IPS-18a (cell line): ENCODE measurements around the gene TRAPPC2.
"Not testable (repeated sequence)": the region's sequence is repeated elsewhere in the genome, so short reads cannot be mapped to it uniquely, and the experiment has no call there.

Experiments used
- H3K27ac ChIP-seq: one replicate; pipeline ENCODE4 v1.5.1; 2013; ENCODE audit warnings: low read length
- H3K27me3 ChIP-seq: one replicate; pipeline ENCODE4 v1.6.1; 2013; ENCODE audit warnings: mild to moderate bottlenecking, low read length; ENCODE audit not compliant: control insufficient read depth, insufficient read depth
- H3K36me3 ChIP-seq: one replicate; pipeline ENCODE4 v1.6.1; 2013; ENCODE audit warnings: low read depth, low read length; ENCODE audit not compliant: control insufficient read depth
- H3K4me1 ChIP-seq: one replicate; pipeline ENCODE4 v1.6.1; 2013; ENCODE audit warnings: low read depth, low read length; ENCODE audit not compliant: control insufficient read depth
- H3K4me3 ChIP-seq: one replicate; pipeline ENCODE4 v1.5.1; 2013; ENCODE audit warnings: low read length
- H3K9ac ChIP-seq: one replicate; pipeline ENCODE4 v1.6.1; 2013; ENCODE audit warnings: mild to moderate bottlenecking, low read length, moderate library complexity
- H3K9me3 ChIP-seq: one replicate; pipeline ENCODE4 v1.6.1; 2013; ENCODE audit warnings: low read depth, low read length; ENCODE audit not compliant: control insufficient read depth

The TRAPPC2 gene

GRCh38 chrX:13687203-13687602 is 47.2 kb downstream of the TRAPPC2 start:
- Histone ChIP-seq H3K4me3 (no peak overlapping the region), H3K4me1 (peaks cover 12% of the 10 kb centered on the region), H3K9me3 (no peaks in the 10 kb centered on the region), H3K9ac (no peak overlapping the region), H3K27me3 (peaks cover 15% of the 10 kb centered on the region), H3K36me3 (no peaks in the 10 kb centered on the region), H3K27ac (no peak overlapping the region)

GRCh38 chrX:13685126-13685763 is 49.2 kb downstream of the TRAPPC2 start:
- H3K27ac ChIP-seq: no peak overlapping the region
- peaks cover 3% of the 10 kb centered on the region for H3K4me1 ChIP-seq
- no peaks in the 10 kb centered on the region for H3K9me3 ChIP-seq
- H3K27me3 ChIP-seq: peaks cover 15% of the 10 kb centered on the region
- no peaks in the 10 kb centered on the region for H3K36me3 ChIP-seq
- H3K4me3 ChIP-seq: no peak overlapping the region
- H3K9ac ChIP-seq: no peak overlapping the region

GRCh38 chrX:13684361-13684760 is 50.1 kb downstream of the TRAPPC2 start:
- H3K27ac ChIP-seq: no peak overlapping the region
- peaks cover 3% of the 10 kb centered on the region for H3K4me1 ChIP-seq
- H3K27me3 ChIP-seq: peaks cover 15% of the 10 kb centered on the region
- H3K36me3 ChIP-seq: no peaks in the 10 kb centered on the region
- no peaks in the 10 kb centered on the region for H3K9me3 ChIP-seq
- H3K4me3 ChIP-seq: no peak overlapping the region
- H3K9ac ChIP-seq: no peak overlapping the region

GRCh38 chrX:13681595-13681994 is 52.8 kb downstream of the TRAPPC2 start:
- Histone ChIP-seq H3K27me3 (no peaks in the 10 kb centered on the region), H3K4me3 (no peak overlapping the region), H3K36me3 (no peaks in the 10 kb centered on the region), H3K9ac (no peak overlapping the region), H3K9me3 (no peaks in the 10 kb centered on the region), H3K4me1 (no peaks in the 10 kb centered on the region), H3K27ac (no peak overlapping the region)

GRCh38 chrX:13679700-13680099 is 54.7 kb downstream of the TRAPPC2 start:
- not testable (repeated sequence) for H3K4me1 ChIP-seq, H3K9me3 ChIP-seq, H3K4me3 ChIP-seq, H3K9ac ChIP-seq, H3K27ac ChIP-seq, H3K36me3 ChIP-seq, H3K27me3 ChIP-seq

- no peaks in the 10 kb centered on the region for H3K36me3 ChIP-seq
- no peaks in the 10 kb centered on the region for H3K9me3 ChIP-seq
- no peak overlapping the region for H3K27ac ChIP-seq
- H3K9ac ChIP-seq: no peak overlapping the region
- H3K4me1 ChIP-seq: no peaks in the 10 kb centered on the region
- no peaks in the 10 kb centered on the region for H3K27me3 ChIP-seq
- no peak overlapping the region for H3K4me3 ChIP-seq
Measured at GRCh38 chrX:13676885-13677284, 57.5 kb downstream of the TRAPPC2 start.

GRCh38 chrX:13673016-13673415 is 61.4 kb downstream of the TRAPPC2 start:
- no peak overlapping the region for H3K27ac ChIP-seq
- H3K4me3 ChIP-seq: no peak overlapping the region
- H3K36me3 ChIP-seq: no peaks in the 10 kb centered on the region
- H3K27me3 ChIP-seq: no peaks in the 10 kb centered on the region
- no peak overlapping the region for H3K9ac ChIP-seq
- no peaks in the 10 kb centered on the region for H3K4me1 ChIP-seq
- H3K9me3 ChIP-seq: no peaks in the 10 kb centered on the region

GRCh38 chrX:13670197-13670596 is 64.2 kb downstream of the TRAPPC2 start:
- Histone ChIP-seq H3K9ac (no peak overlapping the region), H3K27ac (no peak overlapping the region), H3K27me3 (no peaks in the 10 kb centered on the region), H3K4me3 (no peak overlapping the region), H3K4me1 (no peaks in the 10 kb centered on the region), H3K9me3 (no peaks in the 10 kb centered on the region), H3K36me3 (no peaks in the 10 kb centered on the region)

- H3K27me3 ChIP-seq, H3K9me3 ChIP-seq, H3K36me3 ChIP-seq, H3K4me3 ChIP-seq, H3K4me1 ChIP-seq, H3K9ac ChIP-seq, H3K27ac ChIP-seq: not testable (repeated sequence)
Measured at GRCh38 chrX:13669755-13670154, 64.7 kb downstream of the TRAPPC2 start.

GRCh38 chrX:13669246-13669737 is 65.1 kb downstream of the TRAPPC2 start:
- Histone ChIP-seq H3K4me1 (no peaks in the 10 kb centered on the region), H3K4me3 (no peak overlapping the region), H3K27me3 (no peaks in the 10 kb centered on the region), H3K9ac (no peak overlapping the region), H3K27ac (no peak overlapping the region), H3K36me3 (no peaks in the 10 kb centered on the region), H3K9me3 (no peaks in the 10 kb centered on the region)

GRCh38 chrX:13667919-13668318 is 66.5 kb downstream of the TRAPPC2 start:
- Histone ChIP-seq H3K9ac (no peak overlapping the region), H3K4me1 (no peaks in the 10 kb centered on the region), H3K27me3 (no peaks in the 10 kb centered on the region), H3K27ac (no peak overlapping the region), H3K36me3 (peaks cover 8% of the 10 kb centered on the region), H3K9me3 (no peaks in the 10 kb centered on the region), H3K4me3 (no peak overlapping the region)

- Histone ChIP-seq H3K36me3 (peaks cover 18% of the 10 kb centered on the region), H3K27ac (no peak overlapping the region), H3K9ac (no peak overlapping the region), H3K27me3 (no peaks in the 10 kb centered on the region), H3K4me3 (no peak overlapping the region), H3K4me1 (no peaks in the 10 kb centered on the region), H3K9me3 (no peaks in the 10 kb centered on the region)
Measured at GRCh38 chrX:13666836-13667235, 67.6 kb downstream of the TRAPPC2 start.
